ENCODE data around the gene ALDH1A2.

- TF ChIP-seq YY1 (IDR thresholded peaks at IDR 0.05; ENCODE audit: insufficient read depth, insufficient read length), result no peak
- no peak for TF ChIP-seq ZNF274 (IDR thresholded peaks at IDR 0.05; ENCODE audit: low read depth, low read length)
Measured at GRCh38 chr15:58114388-58114787, 48.9 kb upstream of the ALDH1A2 start.
